Measurements from ENCODE around the gene CLDN20. TPM values are rescaled to one million over a fixed set of nuclear protein-coding genes. Genes with fewer than 3 reads are reported as not detected.
"Not testable (repeated sequence)": the region's sequence is repeated elsewhere in the genome, so short reads cannot be mapped to it uniquely, and the experiment has no call there.

Gene CLDN20
- polyA plus RNA-seq (2013, experiment 1 of 2): not detected
- not detected for polyA plus RNA-seq (2013, experiment 2 of 2)

GRCh38 chr6:155263373-155264063 lies at the start of gene CLDN20:
Gene CLDN20 (plus strand): TSS chr6:155264013. CDS start chr6:155275720, 11,707 bp downstream.
- Histone ChIP-seq H3K9ac (ENCODE audit: low read length) (no peak within 1 kb of the TSS), H3K56ac (ENCODE audit: low read length) (no peak within 1 kb of the TSS), H3K4me1 (ENCODE audit: control insufficient read depth, low read depth, low read length) (peaks cover 8% of the 10 kb centered on the region), H3K4me2 (ENCODE audit: low read length) (no peak within 1 kb of the TSS), H3K79me1 (ENCODE audit: low read length) (peaks cover 3% of the 10 kb centered on the region), H3K4ac (ENCODE audit: low read depth, low read length) (no peak within 1 kb of the TSS), H3K18ac (ENCODE audit: low read length) (no peak within 1 kb of the TSS), H3K4me3 (ENCODE audit: low read length) (no peak within 1 kb of the TSS), H3K27ac (ENCODE audit: low read depth, low read length) (no peak within 1 kb of the TSS), H2AK5ac (ENCODE audit: low read length) (no peak within 1 kb of the TSS), H4K8ac (ENCODE audit: low read depth, low read length) (no peak within 1 kb of the TSS), H3K27me3 (ENCODE audit: insufficient read depth, low read length, poor library complexity) (no peaks in the 10 kb centered on the region), H4K5ac (ENCODE audit: low read length) (no peak within 1 kb of the TSS), H3K23ac (ENCODE audit: low read length) (no peak within 1 kb of the TSS), H2BK15ac (replicated peaks; ENCODE audit: low read depth) (no peak within 1 kb of the TSS), H2BK5ac (ENCODE audit: low read length) (no peak within 1 kb of the TSS), H3K36me3 (ENCODE audit: control insufficient read depth, insufficient read depth, low read length) (no peaks in the 10 kb centered on the region), H3K79me2 (ENCODE audit: control insufficient read depth, insufficient read depth, low read length) (no peaks in the 10 kb centered on the region), H2BK120ac (ENCODE audit: low read depth, low read length) (no peak within 1 kb of the TSS)
- no CpG with 5 or more reads among the region's 10 CpGs for WGBS (ENCODE audit: extremely low coverage, insufficient coverage, low lambda C conversion rate)
- no peak for DNase-seq

- H3K79me2 ChIP-seq (ENCODE audit: control insufficient read depth, insufficient read depth, low read length): no peaks in the 10 kb centered on the region
- H3K56ac ChIP-seq (ENCODE audit: low read length): no peak overlapping the region
- no peaks in the 10 kb centered on the region for H3K27me3 ChIP-seq (ENCODE audit: insufficient read depth, low read length, poor library complexity)
- no peak overlapping the region for H3K9ac ChIP-seq (ENCODE audit: low read length)
- no peaks in the 10 kb centered on the region for H3K36me3 ChIP-seq (ENCODE audit: control insufficient read depth, insufficient read depth, low read length)
- H2BK120ac ChIP-seq (ENCODE audit: low read depth, low read length): no peak overlapping the region
- WGBS (ENCODE audit: extremely low coverage, insufficient coverage, low lambda C conversion rate): no CpG with 5 or more reads among the region's 4 CpGs
- H4K5ac ChIP-seq (ENCODE audit: low read length): no peak overlapping the region
- no peak overlapping the region for H4K8ac ChIP-seq (ENCODE audit: low read depth, low read length)
- H3K18ac ChIP-seq (ENCODE audit: low read length): no peak overlapping the region
- no peak overlapping the region for H3K4me3 ChIP-seq (ENCODE audit: low read length)
- H3K4ac ChIP-seq (ENCODE audit: low read depth, low read length): no peak overlapping the region
- H2BK5ac ChIP-seq (ENCODE audit: low read length): no peak overlapping the region
- no peak overlapping the region for H2AK5ac ChIP-seq (ENCODE audit: low read length)
- H3K4me2 ChIP-seq (ENCODE audit: low read length): no peak overlapping the region
- no peak overlapping the region for H3K23ac ChIP-seq (ENCODE audit: low read length)
- H3K4me1 ChIP-seq (ENCODE audit: control insufficient read depth, low read depth, low read length): no peaks in the 10 kb centered on the region
- no peak for DNase-seq
- H3K79me1 ChIP-seq (ENCODE audit: low read length): no peaks in the 10 kb centered on the region
- H2BK15ac ChIP-seq (replicated peaks; ENCODE audit: low read depth): no peak overlapping the region
- H3K27ac ChIP-seq (ENCODE audit: low read depth, low read length): no peak overlapping the region
These were observed 47.9 kb upstream of the CLDN20 start for GRCh38 chr6:155215906-155216305.

- DNase-seq: peak; percentile 41
- H3K27ac ChIP-seq (ENCODE audit: low read depth, low read length): no peak overlapping the region
- H3K27me3 ChIP-seq (ENCODE audit: insufficient read depth, low read length, poor library complexity): no peaks in the 10 kb centered on the region
- no peak overlapping the region for H3K4me2 ChIP-seq (ENCODE audit: low read length)
- no peak overlapping the region for H4K8ac ChIP-seq (ENCODE audit: low read depth, low read length)
- H3K9ac ChIP-seq (ENCODE audit: low read length): no peak overlapping the region
- H3K36me3 ChIP-seq (ENCODE audit: control insufficient read depth, insufficient read depth, low read length): no peaks in the 10 kb centered on the region
- H3K4ac ChIP-seq (ENCODE audit: low read depth, low read length): no peak overlapping the region
- no peak overlapping the region for H2BK15ac ChIP-seq (replicated peaks; ENCODE audit: low read depth)
- no peak overlapping the region for H4K5ac ChIP-seq (ENCODE audit: low read length)
- no peaks in the 10 kb centered on the region for H3K79me1 ChIP-seq (ENCODE audit: low read length)
- no peaks in the 10 kb centered on the region for H3K4me1 ChIP-seq (ENCODE audit: control insufficient read depth, low read depth, low read length)
- H3K18ac ChIP-seq (ENCODE audit: low read length): no peak overlapping the region
- H3K4me3 ChIP-seq (ENCODE audit: low read length): no peak overlapping the region
- H3K23ac ChIP-seq (ENCODE audit: low read length): no peak overlapping the region
- H2AK5ac ChIP-seq (ENCODE audit: low read length): no peak overlapping the region
- WGBS (ENCODE audit: extremely low coverage, insufficient coverage, low lambda C conversion rate): no CpG with 5 or more reads among the region's 11 CpGs
- H3K56ac ChIP-seq (ENCODE audit: low read length): no peak overlapping the region
- no peaks in the 10 kb centered on the region for H3K79me2 ChIP-seq (ENCODE audit: control insufficient read depth, insufficient read depth, low read length)
- H2BK120ac ChIP-seq (ENCODE audit: low read depth, low read length): no peak overlapping the region
- H2BK5ac ChIP-seq (ENCODE audit: low read length): no peak overlapping the region
These were observed 47.3 kb upstream of the CLDN20 start for GRCh38 chr6:155216312-155217046.

GRCh38 chr6:155218711-155219110 lies 45.1 kb upstream of the CLDN20 start:
- not testable (repeated sequence) for H3K4ac ChIP-seq (ENCODE audit: low read depth, low read length); H3K4me1 ChIP-seq (ENCODE audit: control insufficient read depth, low read depth, low read length); H4K8ac ChIP-seq (ENCODE audit: low read depth, low read length); DNase-seq; H3K79me1 ChIP-seq (ENCODE audit: low read length); H3K18ac ChIP-seq (ENCODE audit: low read length); H3K27ac ChIP-seq (ENCODE audit: low read depth, low read length); H2BK15ac ChIP-seq (replicated peaks; ENCODE audit: low read depth); H3K9ac ChIP-seq (ENCODE audit: low read length); H3K36me3 ChIP-seq (ENCODE audit: control insufficient read depth, insufficient read depth, low read length); H2BK120ac ChIP-seq (ENCODE audit: low read depth, low read length); H3K4me2 ChIP-seq (ENCODE audit: low read length); H3K23ac ChIP-seq (ENCODE audit: low read length); H3K79me2 ChIP-seq (ENCODE audit: control insufficient read depth, insufficient read depth, low read length); H3K4me3 ChIP-seq (ENCODE audit: low read length); H2BK5ac ChIP-seq (ENCODE audit: low read length); H3K56ac ChIP-seq (ENCODE audit: low read length); H4K5ac ChIP-seq (ENCODE audit: low read length); H2AK5ac ChIP-seq (ENCODE audit: low read length); H3K27me3 ChIP-seq (ENCODE audit: insufficient read depth, low read length, poor library complexity)
- WGBS (ENCODE audit: extremely low coverage, insufficient coverage, low lambda C conversion rate): no CpG with 5 or more reads among the region's 20 CpGs

- DNase-seq: no peak
- Histone ChIP-seq H3K18ac (ENCODE audit: low read length) (no peak overlapping the region), H4K8ac (ENCODE audit: low read depth, low read length) (no peak overlapping the region), H3K4me2 (ENCODE audit: low read length) (no peak overlapping the region), H3K9ac (ENCODE audit: low read length) (no peak overlapping the region), H3K4me1 (ENCODE audit: control insufficient read depth, low read depth, low read length) (peaks cover 2% of the 10 kb centered on the region), H4K5ac (ENCODE audit: low read length) (no peak overlapping the region), H3K79me2 (ENCODE audit: control insufficient read depth, insufficient read depth, low read length) (no peaks in the 10 kb centered on the region), H3K4me3 (ENCODE audit: low read length) (no peak overlapping the region), H3K56ac (ENCODE audit: low read length) (no peak overlapping the region), H3K27ac (ENCODE audit: low read depth, low read length) (no peak overlapping the region), H3K4ac (ENCODE audit: low read depth, low read length) (no peak overlapping the region), H3K79me1 (ENCODE audit: low read length) (no peaks in the 10 kb centered on the region), H3K23ac (ENCODE audit: low read length) (no peak overlapping the region), H3K27me3 (ENCODE audit: insufficient read depth, low read length, poor library complexity) (no peaks in the 10 kb centered on the region), H2AK5ac (ENCODE audit: low read length) (no peak overlapping the region), H2BK5ac (ENCODE audit: low read length) (no peak overlapping the region), H3K36me3 (ENCODE audit: control insufficient read depth, insufficient read depth, low read length) (no peaks in the 10 kb centered on the region), H2BK15ac (replicated peaks; ENCODE audit: low read depth) (no peak overlapping the region), H2BK120ac (ENCODE audit: low read depth, low read length) (no peak overlapping the region)
- WGBS (ENCODE audit: extremely low coverage, insufficient coverage, low lambda C conversion rate): no CpG with 5 or more reads among the region's 7 CpGs
These were observed 44.5 kb upstream of the CLDN20 start for GRCh38 chr6:155219299-155219698.
